NT2/D1 (cell line): ENCODE results near the gene GP1BB.
A peak's percentile ranks its signal among the peaks of the same experiment; 100 is the strongest.

ENCODE experiments used
- DNase-seq: peaks from one replicate; pipeline ENCODE4 v3.0.0-alpha.2; 2011; ENCODE audit warnings: low read depth, low spot score
- H3K27me3 ChIP-seq: 2 replicates; pipeline ENCODE4 v1.6.0; 2011; ENCODE audit warnings: mild to moderate bottlenecking; ENCODE audit not compliant: insufficient read length, insufficient read depth
- H3K36me3 ChIP-seq: 2 replicates; pipeline ENCODE4 v1.6.1; 2011; ENCODE audit warnings: mild to moderate bottlenecking, low read length, mixed read lengths; ENCODE audit not compliant: insufficient read depth, insufficient read length
- H3K4me1 ChIP-seq: 2 replicates; pipeline ENCODE4 v1.5.1; 2011; ENCODE audit not compliant: insufficient read depth, insufficient read length
- H3K4me3 ChIP-seq: 2 replicates; pipeline ENCODE4 v1.5.1; 2011; ENCODE audit warnings: low read depth; ENCODE audit not compliant: insufficient read length
- H3K9ac ChIP-seq: 2 replicates; pipeline ENCODE4 v1.6.0; 2011; ENCODE audit warnings: low read depth; ENCODE audit not compliant: insufficient read length
- H3K9me3 ChIP-seq: 2 replicates; pipeline ENCODE4 v1.5.1; 2011; ENCODE audit warnings: mild to moderate bottlenecking, low read length; ENCODE audit not compliant: insufficient read depth
- SUZ12 ChIP-seq: IDR thresholded peaks from 2 replicates; pipeline ENCODE4 v1.6.1; 2011; ENCODE audit not compliant: insufficient read length, insufficient read depth; ENCODE audit errors: extremely low read depth
- YY1 ChIP-seq: IDR thresholded peaks from 2 replicates; pipeline ENCODE4 v1.6.1; 2011; ENCODE audit not compliant: insufficient read length, insufficient read depth
- ZNF274 ChIP-seq: IDR thresholded peaks from 2 replicates; pipeline ENCODE4 v1.6.1; 2011; ENCODE audit warnings: mild to moderate bottlenecking, low read depth, low read length

The GP1BB gene

DNA sequence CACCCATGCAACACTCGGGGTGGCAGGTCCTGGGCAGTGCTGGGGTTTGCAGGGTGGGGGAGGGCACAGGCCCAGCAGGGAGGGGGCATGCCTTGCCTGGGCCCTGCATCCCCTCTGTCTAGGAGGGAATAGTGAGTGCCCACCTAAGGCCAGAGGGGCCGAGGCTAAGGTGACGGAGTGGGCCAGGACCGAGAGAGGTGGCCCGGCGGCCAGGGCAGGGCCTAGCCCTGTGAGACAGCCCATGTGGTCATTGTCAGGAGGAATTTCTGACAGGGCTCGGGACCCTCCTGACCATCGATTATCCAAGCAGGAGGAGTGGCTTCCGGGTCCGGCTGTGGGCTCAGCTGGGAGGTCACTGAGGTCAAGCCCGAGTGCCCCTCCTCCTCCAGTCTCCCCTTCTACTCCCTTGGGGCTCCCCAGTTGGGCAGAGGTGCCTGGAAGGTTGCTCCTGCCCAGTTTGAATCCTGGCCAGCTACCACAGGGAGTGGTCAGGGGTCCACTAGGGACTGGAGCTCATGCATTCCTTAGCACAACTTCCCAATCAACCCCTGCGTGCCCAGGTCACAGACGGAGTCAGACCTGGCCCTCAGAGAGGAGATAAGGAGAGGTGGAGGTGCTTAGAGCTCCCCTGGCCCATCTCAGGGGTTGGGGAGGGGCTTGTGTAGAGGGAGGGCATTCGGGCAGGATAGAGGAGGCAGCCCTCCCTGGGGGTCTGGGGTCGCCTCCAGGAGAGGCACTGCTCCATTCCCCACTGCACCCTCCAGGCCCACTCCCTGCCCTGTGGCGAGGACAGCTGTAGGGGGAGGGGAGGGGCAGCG is 14.7 kb downstream of the GP1BB start:
- no peaks in the 10 kb centered on the region for H3K9me3 ChIP-seq
- H3K9ac ChIP-seq = peak overlapping the region; percentile 50
- H3K4me1 ChIP-seq = peaks cover 20% of the 10 kb centered on the region
- H3K36me3 ChIP-seq = no peaks in the 10 kb centered on the region
- no peak overlapping the region for H3K4me3 ChIP-seq
- DNase-seq = no peak
- no peaks in the 10 kb centered on the region for H3K27me3 ChIP-seq
- no peak for TF ChIP-seq SUZ12
- TF ChIP-seq ZNF274 = no peak
- no peak for TF ChIP-seq YY1

- Histone ChIP-seq H3K27me3 (no peaks in the 10 kb centered on the region), H3K9ac (peak overlapping the region; percentile 50), H3K36me3 (no peaks in the 10 kb centered on the region), H3K4me3 (no peak overlapping the region), H3K9me3 (no peaks in the 10 kb centered on the region), H3K4me1 (peaks cover 20% of the 10 kb centered on the region)
- no peak for DNase-seq
- TF ChIP-seq SUZ12 (no peak), YY1 (no peak), ZNF274 (no peak)
Measured at GRCh38 chr22:19738664-19739447, 15.5 kb downstream of the GP1BB start.

DNA sequence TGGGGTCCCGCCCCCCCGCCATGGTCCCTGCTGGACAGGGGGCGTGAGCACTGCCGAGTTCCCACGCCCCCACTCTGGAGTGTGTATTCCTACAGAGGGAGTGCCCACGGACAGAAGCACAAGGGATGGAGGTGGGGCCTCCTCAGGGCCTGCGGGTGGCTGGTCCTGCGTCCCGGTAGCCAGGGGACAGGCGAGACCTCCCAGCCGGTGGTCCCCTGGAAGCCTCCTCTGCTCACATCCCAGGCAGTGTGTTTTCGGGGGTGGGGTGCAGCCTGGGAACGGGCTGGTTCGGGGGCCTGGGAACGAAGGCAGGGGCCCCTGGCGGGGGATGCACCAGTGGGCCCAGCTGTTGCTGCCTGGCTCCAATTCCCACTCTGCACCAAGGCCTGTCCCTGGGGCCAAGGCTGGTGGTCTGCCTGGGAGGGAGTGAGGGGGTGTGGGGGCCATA is 16.1 kb downstream of the GP1BB start:
- Histone ChIP-seq H3K9ac (no peak overlapping the region), H3K4me1 (peaks cover 20% of the 10 kb centered on the region), H3K27me3 (no peaks in the 10 kb centered on the region), H3K36me3 (no peaks in the 10 kb centered on the region), H3K4me3 (no peak overlapping the region), H3K9me3 (no peaks in the 10 kb centered on the region)
- TF ChIP-seq SUZ12 (no peak), YY1 (no peak), ZNF274 (no peak)
- DNase-seq = no peak

- Histone ChIP-seq H3K36me3 (no peaks in the 10 kb centered on the region), H3K9ac (no peak overlapping the region), H3K4me1 (peaks cover 20% of the 10 kb centered on the region), H3K4me3 (no peak overlapping the region), H3K27me3 (no peaks in the 10 kb centered on the region), H3K9me3 (no peaks in the 10 kb centered on the region)
- DNase-seq = no peak
- TF ChIP-seq YY1 (no peak), ZNF274 (no peak), SUZ12 (no peak)
Measured at GRCh38 chr22:19739911-19740449, 16.6 kb downstream of the GP1BB start.

- H3K9ac ChIP-seq = no peak overlapping the region
- H3K4me3 ChIP-seq = no peak overlapping the region
- H3K27me3 ChIP-seq = no peaks in the 10 kb centered on the region
- no peak for DNase-seq
- TF ChIP-seq ZNF274 (no peak), SUZ12 (no peak), YY1 (no peak)
- peaks cover 22% of the 10 kb centered on the region for H3K4me1 ChIP-seq
- no peaks in the 10 kb centered on the region for H3K36me3 ChIP-seq
- H3K9me3 ChIP-seq = no peaks in the 10 kb centered on the region
Measured at GRCh38 chr22:19740586-19740985, 17.2 kb downstream of the GP1BB start.

DNA sequence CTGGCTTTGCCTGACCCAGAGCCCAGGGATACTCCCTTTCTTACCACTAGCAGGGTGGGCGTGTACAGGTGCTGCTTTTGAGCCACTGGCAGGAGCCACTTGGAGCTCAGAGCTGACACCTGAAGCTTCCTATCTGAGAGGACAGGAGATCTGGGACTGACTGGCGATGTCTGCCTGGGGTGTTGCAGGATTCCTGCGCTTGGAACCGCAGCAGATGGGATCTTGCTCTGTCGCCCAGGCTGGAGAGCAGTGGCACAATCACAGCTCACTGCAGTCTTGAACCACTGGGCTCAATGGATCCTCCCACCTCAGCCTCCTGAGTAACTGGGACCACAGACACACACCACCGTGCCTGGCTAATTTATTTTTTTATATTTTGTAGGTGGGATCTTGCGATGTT is 17.7 kb downstream of the GP1BB start:
- Histone ChIP-seq H3K9me3 (no peaks in the 10 kb centered on the region), H3K4me1 (peaks cover 20% of the 10 kb centered on the region), H3K4me3 (no peak overlapping the region), H3K27me3 (no peaks in the 10 kb centered on the region), H3K36me3 (no peaks in the 10 kb centered on the region), H3K9ac (no peak overlapping the region)
- DNase-seq = no peak
- no peak for TF ChIP-seq YY1
- TF ChIP-seq ZNF274 = no peak
- no peak for TF ChIP-seq SUZ12
